ENCODE results near the gene METTL25B. TPM values are rescaled to one million over a fixed set of nuclear protein-coding genes. Genes with fewer than 3 reads are reported as not detected.
A peak's percentile ranks its signal among the peaks of the same experiment; 100 is the strongest.

METTL25B gene
- total and polyA plus RNA-seq, 4 donors: 24.4 to 42.6 (median 31.6) TPM

DNA sequence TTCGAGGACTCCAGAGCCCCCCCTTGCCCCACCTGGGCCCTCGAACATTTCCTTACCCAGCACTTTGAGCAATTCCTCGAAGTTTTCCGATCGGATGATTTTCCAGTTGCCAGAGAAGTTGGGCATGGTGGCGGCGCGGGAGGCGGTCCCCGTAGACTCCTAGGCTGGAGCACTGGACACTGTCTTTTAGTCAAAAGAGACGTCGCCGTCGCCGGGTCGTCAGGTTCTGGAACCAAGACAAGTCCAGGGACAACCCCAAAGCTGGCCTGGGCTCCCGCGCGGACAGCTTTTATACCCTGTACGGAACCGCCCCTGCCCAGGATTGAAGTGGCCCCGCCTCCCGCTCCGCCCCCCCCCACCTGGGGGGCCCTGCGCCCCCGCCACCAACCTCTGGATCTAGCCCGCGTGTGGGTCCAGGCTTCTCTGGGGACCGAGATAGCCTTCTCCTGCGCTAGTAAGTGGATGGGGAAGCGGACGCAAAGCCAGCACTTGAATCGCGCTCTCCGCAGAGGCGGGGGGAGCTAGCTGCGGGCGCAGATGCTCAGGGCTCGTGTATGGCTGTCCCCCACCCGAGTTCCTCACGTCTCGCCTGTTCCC, 22.9 kb upstream of the METTL25B start, which contains the start of gene CRABP2:
Gene CRABP2 (minus strand): TSS at position 263 of the 597 bp plus-strand sequence. CDS start 137 bp downstream, at position 126.
- 2 to 4% methylated on average over 42 of the region's 42 CpGs for WGBS, 2 donors
- Histone ChIP-seq H3K4me3 (no peak within 1 kb of the TSS), H3K27me3 (ENCODE audit: control insufficient read depth in 3 of 3, insufficient read depth in 3 of 3, low read length in 2 of 3) (peaks cover 0 to 4% (median 0%) of the 10 kb centered on the region in 3 donors), H3K9me3 (ENCODE audit: control insufficient read depth in 4 of 4, insufficient read depth in 3 of 4, low read length in 3 of 4) (no peaks in the 10 kb centered on the region), H3K27ac (ENCODE audit: low read depth in 1 of 2, low read length in 1 of 2) (peak within 1 kb of the TSS in 1 of 2 donors; percentile 46), H3K4me1 (ENCODE audit: control insufficient read depth in 5 of 5, insufficient read depth in 5 of 5, low read length in 5 of 5) (peaks cover 0 to 71% (median 17%) of the 10 kb centered on the region in 5 donors), H3K9ac (ENCODE audit: insufficient read depth in 1 of 2, low read length in 2 of 2) (peak within 1 kb of the TSS; percentile 11 to 68), H3K36me3 (ENCODE audit: control insufficient read depth in 4 of 4, insufficient read depth in 4 of 4, low read length in 4 of 4) (no peaks in the 10 kb centered on the region)
- DNase-seq (peak; percentile 73 to 77 (median 77)), ATAC-seq (ENCODE audit: insufficient read depth, low FRiP score) (no peak)
- no peak for TF ChIP-seq CTCF (IDR thresholded peaks at IDR 0.05; ENCODE audit: control extremely low read depth, extremely low read depth)

- Histone ChIP-seq H3K27ac (ENCODE audit: low read depth in 1 of 2, low read length in 1 of 2) (peak overlapping the region in 1 of 2 donors; percentile 46), H3K36me3 (ENCODE audit: control insufficient read depth in 4 of 4, insufficient read depth in 4 of 4, low read length in 4 of 4) (no peaks in the 10 kb centered on the region), H3K4me3 (no peak overlapping the region), H3K9ac (ENCODE audit: insufficient read depth in 1 of 2, low read length in 2 of 2) (peak overlapping the region in 1 of 2 donors; percentile 68), H3K4me1 (ENCODE audit: control insufficient read depth in 5 of 5, insufficient read depth in 5 of 5, low read length in 5 of 5) (peaks cover 0 to 77% (median 17%) of the 10 kb centered on the region in 5 donors), H3K27me3 (ENCODE audit: control insufficient read depth in 3 of 3, insufficient read depth in 3 of 3, low read length in 2 of 3) (peaks cover 0 to 4% (median 0%) of the 10 kb centered on the region in 3 donors), H3K9me3 (ENCODE audit: control insufficient read depth in 4 of 4, insufficient read depth in 3 of 4, low read length in 3 of 4) (no peaks in the 10 kb centered on the region)
- DNase-seq (peak; percentile 82 to 89 (median 86)), ATAC-seq (ENCODE audit: insufficient read depth, low FRiP score) (peak; percentile 45)
- TF ChIP-seq CTCF (IDR thresholded peaks at IDR 0.05; ENCODE audit: control extremely low read depth, extremely low read depth): peak; percentile 22
- WGBS, 2 donors: 1% methylated on average over 40 to 45 of the region's 45 CpGs
Observed at GRCh38 chr1:156705918-156706656, 22.2 kb upstream of the METTL25B start.

- no peak for TF ChIP-seq CTCF (IDR thresholded peaks at IDR 0.05; ENCODE audit: control extremely low read depth, extremely low read depth)
- no peak overlapping the region for H3K4me3 ChIP-seq
- no peaks in the 10 kb centered on the region for H3K36me3 ChIP-seq (ENCODE audit: control insufficient read depth in 4 of 4, insufficient read depth in 4 of 4, low read length in 4 of 4)
- 6 to 7% methylated on average over 26 to 29 of the region's 29 CpGs for WGBS, 2 donors
- H3K9me3 ChIP-seq (ENCODE audit: control insufficient read depth in 4 of 4, insufficient read depth in 3 of 4, low read length in 3 of 4): no peaks in the 10 kb centered on the region
- peak overlapping the region in 1 of 2 donors; percentile 46 for H3K27ac ChIP-seq (ENCODE audit: low read depth in 1 of 2, low read length in 1 of 2)
- no peak overlapping the region for H3K9ac ChIP-seq (ENCODE audit: insufficient read depth in 1 of 2, low read length in 2 of 2)
- peaks cover 0 to 78% (median 17%) of the 10 kb centered on the region in 5 donors for H3K4me1 ChIP-seq (ENCODE audit: control insufficient read depth in 5 of 5, insufficient read depth in 5 of 5, low read length in 5 of 5)
- DNase-seq (peak; percentile 83 to 91 (median 85)), ATAC-seq (ENCODE audit: insufficient read depth, low FRiP score) (no peak)
- peaks cover 0 to 4% (median 0%) of the 10 kb centered on the region in 3 donors for H3K27me3 ChIP-seq (ENCODE audit: control insufficient read depth in 3 of 3, insufficient read depth in 3 of 3, low read length in 2 of 3)
Observed at GRCh38 chr1:156706657-156707416, 21.4 kb upstream of the METTL25B start.

All from lung (tissue), 12 donors.